HepG2 (cell line): ENCODE results near the gene LRRC3C. TPM values are rescaled to one million over a fixed set of nuclear protein-coding genes. Genes with fewer than 3 reads are reported as not detected.

Experiments
- FOXO1 ChIP-seq: sonication (generic); formaldehyde crosslinking; IDR thresholded peaks from 2 replicates; pipeline ENCODE4 v1.4.0; 2020; ENCODE audit warnings: missing genetic modification reagents
- HNF4G ChIP-seq, 2 experiments: sonication (generic) in 1 of 2; formaldehyde crosslinking in 1 of 2; IDR thresholded peaks; 2 replicates each; pipeline versions ENCODE4 v1.4.0 to v1.6.1; 2011 to 2020; ENCODE audit warnings: borderline replicate concordance in 2 of 2, low read depth in 2 of 2, mild to moderate bottlenecking in 2 of 2, low read length in 1 of 2, missing genetic modification reagents in 1 of 2, moderate library complexity in 1 of 2
- KDM2A ChIP-seq: sonication (generic); formaldehyde crosslinking; IDR thresholded peaks from 2 replicates; pipeline ENCODE4 v1.4.0; 2020; ENCODE audit warnings: low read depth, missing genetic modification reagents, borderline replicate concordance
- NPAS2 ChIP-seq: sonication (generic); formaldehyde crosslinking; IDR thresholded peaks from 2 replicates; pipeline ENCODE4 v1.8.0; 2022; ENCODE audit warnings: mild to moderate bottlenecking, missing genetic modification reagents, borderline replicate concordance
- SMARCE1 ChIP-seq: fragments of 450-650 bp; IDR thresholded peaks from 2 replicates; pipeline ENCODE4 v1.6.1; 2017; ENCODE audit warnings: borderline replicate concordance
- TGIF2 ChIP-seq: IDR thresholded peaks from 2 replicates; pipeline ENCODE4 v1.6.1; 2016; ENCODE audit warnings: control low read depth, missing compliant biosample characterization
- ZMYM2 ChIP-seq: sonication (generic); formaldehyde crosslinking; IDR thresholded peaks from 2 replicates; pipeline ENCODE4 v1.8.0; 2022; ENCODE audit warnings: mild to moderate bottlenecking, missing genetic modification reagents
- ZNF543 ChIP-seq: sonication (generic); formaldehyde crosslinking; IDR thresholded peaks from 2 replicates; pipeline ENCODE4 v1.4.0; 2020; ENCODE audit warnings: mild to moderate bottlenecking, missing genetic modification reagents
- ZNF549 ChIP-seq: sonication (generic); formaldehyde crosslinking; IDR thresholded peaks from 2 replicates; pipeline ENCODE4 v1.5.0; 2020; ENCODE audit warnings: missing genetic modification reagents
- ZNF577 ChIP-seq: sonication (generic); formaldehyde crosslinking; IDR thresholded peaks from 2 replicates; pipeline ENCODE4 v1.4.0; 2020; ENCODE audit warnings: mild to moderate bottlenecking, low read depth, missing genetic modification reagents, borderline replicate concordance
- polyA plus RNA-seq, 8 experiments: library from polyadenylated mRNA; depleted of rRNA in 3 of 8; stranded (reverse) in 7 of 8; unstranded in 1 of 8; fragments of >200 nt; fragmentation: Illumina TruSeq in 4 of 8; extraction: Trizol in 4 of 8; gene quantifications; 2 replicates each; pipeline versions ENCODE4 v1.2.1 to v1.2.3, GENCODE V29; 2011 to 2016; ENCODE audit warnings: low read depth in 4 of 8, missing spikeins in 1 of 8, mixed read lengths in 1 of 8; ENCODE audit not compliant: insufficient read depth in 1 of 8
- total RNA-seq, 5 experiments: library from RNA; depleted of rRNA; stranded (reverse); fragments of >200 nt; fragmentation: Illumina TruSeq; extraction: Trizol; gene quantifications; 2 replicates each; pipeline ENCODE4 v1.2.3, GENCODE V29; 2016; ENCODE audit warnings: low read depth in 1 of 5
- TF ChIP-seq, protein P1 (sequence below): sonication (generic); formaldehyde crosslinking; conservative IDR thresholded peaks from 2 replicates; pipeline ENCODE4 v1.4.0; 2020; ENCODE audit warnings: missing genetic modification reagents
- TF ChIP-seq, protein P2 (sequence below): sonication (generic); formaldehyde crosslinking; IDR thresholded peaks from 2 replicates; pipeline ENCODE4 v1.4.0; 2020; ENCODE audit warnings: missing genetic modification reagents
- TF ChIP-seq, protein P3 (sequence below): sonication (generic); formaldehyde crosslinking; IDR thresholded peaks from 2 replicates; pipeline ENCODE4 v1.4.0; 2020; ENCODE audit warnings: mild to moderate bottlenecking, missing genetic modification reagents
- TF ChIP-seq, protein P4 (sequence below): sonication (generic); formaldehyde crosslinking; IDR thresholded peaks from 2 replicates; pipeline ENCODE4 v1.4.0; 2020; ENCODE audit warnings: missing genetic modification reagents, mild to moderate bottlenecking, borderline replicate concordance
- TF ChIP-seq, protein P5 (sequence below): sonication (generic); formaldehyde crosslinking; IDR thresholded peaks from 2 replicates; pipeline ENCODE4 v1.4.0; 2020; ENCODE audit warnings: missing genetic modification reagents

The LRRC3C gene
- total and polyA plus RNA-seq, 2 of the 13 experiments (the other 11 are each of a cell fraction or from before 2014, with no cell fraction given): 0.17 TPM; not detected in 1

DNA sequence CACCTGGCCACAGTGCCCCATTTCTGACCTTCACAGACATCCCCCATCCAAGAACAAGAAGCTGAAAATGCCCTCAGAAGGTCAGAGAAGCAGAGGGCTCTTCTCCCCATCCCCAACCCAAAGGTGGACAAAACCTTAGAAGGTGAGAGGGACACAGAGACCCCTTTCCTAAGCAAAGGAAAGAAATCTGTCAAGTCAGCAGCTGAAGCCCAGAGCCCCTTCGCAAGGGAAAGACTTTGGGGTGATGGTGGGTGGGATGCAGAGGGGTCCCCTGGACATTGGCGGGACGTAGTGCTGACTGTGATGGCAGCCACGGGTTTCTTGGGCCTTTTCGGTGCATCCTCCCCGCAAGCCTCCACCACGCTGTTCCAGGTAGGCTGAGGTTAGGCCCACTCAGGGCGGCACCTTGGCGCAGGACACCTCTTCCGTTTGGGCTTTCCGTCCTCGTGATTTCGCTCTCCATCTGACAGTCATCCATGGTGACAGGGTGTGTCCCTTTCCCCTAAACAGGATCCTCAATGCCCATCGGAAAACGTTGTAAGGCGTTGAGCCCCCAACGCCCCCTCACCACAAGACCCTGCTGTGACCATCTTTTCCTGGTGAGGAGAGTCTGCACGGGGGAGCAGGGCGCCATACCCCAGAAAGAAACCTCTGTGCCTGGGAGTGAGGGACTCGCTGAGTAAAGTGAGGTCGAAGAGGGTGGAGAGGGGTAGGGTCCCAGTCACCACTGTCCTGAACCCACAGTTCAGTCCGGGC lies 24.6 kb downstream of the LRRC3C start (continued):
- TF ChIP-seq, protein P1, sequence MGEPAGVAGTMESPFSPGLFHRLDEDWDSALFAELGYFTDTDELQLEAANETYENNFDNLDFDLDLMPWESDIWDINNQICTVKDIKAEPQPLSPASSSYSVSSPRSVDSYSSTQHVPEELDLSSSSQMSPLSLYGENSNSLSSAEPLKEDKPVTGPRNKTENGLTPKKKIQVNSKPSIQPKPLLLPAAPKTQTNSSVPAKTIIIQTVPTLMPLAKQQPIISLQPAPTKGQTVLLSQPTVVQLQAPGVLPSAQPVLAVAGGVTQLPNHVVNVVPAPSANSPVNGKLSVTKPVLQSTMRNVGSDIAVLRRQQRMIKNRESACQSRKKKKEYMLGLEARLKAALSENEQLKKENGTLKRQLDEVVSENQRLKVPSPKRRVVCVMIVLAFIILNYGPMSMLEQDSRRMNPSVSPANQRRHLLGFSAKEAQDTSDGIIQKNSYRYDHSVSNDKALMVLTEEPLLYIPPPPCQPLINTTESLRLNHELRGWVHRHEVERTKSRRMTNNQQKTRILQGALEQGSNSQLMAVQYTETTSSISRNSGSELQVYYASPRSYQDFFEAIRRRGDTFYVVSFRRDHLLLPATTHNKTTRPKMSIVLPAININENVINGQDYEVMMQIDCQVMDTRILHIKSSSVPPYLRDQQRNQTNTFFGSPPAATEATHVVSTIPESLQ (CRISPR knock-in tag): no peak
- TF ChIP-seq, protein P2, sequence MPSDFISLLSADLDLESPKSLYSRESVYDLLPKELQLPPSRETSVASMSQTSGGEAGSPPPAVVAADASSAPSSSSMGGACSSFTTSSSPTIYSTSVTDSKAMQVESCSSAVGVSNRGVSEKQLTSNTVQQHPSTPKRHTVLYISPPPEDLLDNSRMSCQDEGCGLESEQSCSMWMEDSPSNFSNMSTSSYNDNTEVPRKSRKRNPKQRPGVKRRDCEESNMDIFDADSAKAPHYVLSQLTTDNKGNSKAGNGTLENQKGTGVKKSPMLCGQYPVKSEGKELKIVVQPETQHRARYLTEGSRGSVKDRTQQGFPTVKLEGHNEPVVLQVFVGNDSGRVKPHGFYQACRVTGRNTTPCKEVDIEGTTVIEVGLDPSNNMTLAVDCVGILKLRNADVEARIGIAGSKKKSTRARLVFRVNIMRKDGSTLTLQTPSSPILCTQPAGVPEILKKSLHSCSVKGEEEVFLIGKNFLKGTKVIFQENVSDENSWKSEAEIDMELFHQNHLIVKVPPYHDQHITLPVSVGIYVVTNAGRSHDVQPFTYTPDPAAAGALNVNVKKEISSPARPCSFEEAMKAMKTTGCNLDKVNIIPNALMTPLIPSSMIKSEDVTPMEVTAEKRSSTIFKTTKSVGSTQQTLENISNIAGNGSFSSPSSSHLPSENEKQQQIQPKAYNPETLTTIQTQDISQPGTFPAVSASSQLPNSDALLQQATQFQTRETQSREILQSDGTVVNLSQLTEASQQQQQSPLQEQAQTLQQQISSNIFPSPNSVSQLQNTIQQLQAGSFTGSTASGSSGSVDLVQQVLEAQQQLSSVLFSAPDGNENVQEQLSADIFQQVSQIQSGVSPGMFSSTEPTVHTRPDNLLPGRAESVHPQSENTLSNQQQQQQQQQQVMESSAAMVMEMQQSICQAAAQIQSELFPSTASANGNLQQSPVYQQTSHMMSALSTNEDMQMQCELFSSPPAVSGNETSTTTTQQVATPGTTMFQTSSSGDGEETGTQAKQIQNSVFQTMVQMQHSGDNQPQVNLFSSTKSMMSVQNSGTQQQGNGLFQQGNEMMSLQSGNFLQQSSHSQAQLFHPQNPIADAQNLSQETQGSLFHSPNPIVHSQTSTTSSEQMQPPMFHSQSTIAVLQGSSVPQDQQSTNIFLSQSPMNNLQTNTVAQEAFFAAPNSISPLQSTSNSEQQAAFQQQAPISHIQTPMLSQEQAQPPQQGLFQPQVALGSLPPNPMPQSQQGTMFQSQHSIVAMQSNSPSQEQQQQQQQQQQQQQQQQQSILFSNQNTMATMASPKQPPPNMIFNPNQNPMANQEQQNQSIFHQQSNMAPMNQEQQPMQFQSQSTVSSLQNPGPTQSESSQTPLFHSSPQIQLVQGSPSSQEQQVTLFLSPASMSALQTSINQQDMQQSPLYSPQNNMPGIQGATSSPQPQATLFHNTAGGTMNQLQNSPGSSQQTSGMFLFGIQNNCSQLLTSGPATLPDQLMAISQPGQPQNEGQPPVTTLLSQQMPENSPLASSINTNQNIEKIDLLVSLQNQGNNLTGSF (CRISPR knock-in tag): peak; percentile 34; the same call in 1 of the 2 replicates
- TF ChIP-seq ZNF577 (CRISPR knock-in tag) (no peak), KDM2A (CRISPR knock-in tag) (0 out of 2 replicates have a peak, but pooled peaks have one; percentile 12), ZNF543 (no peak), NPAS2 (no peak), HNF4G (IDR thresholded peaks at IDR 0.05; ENCODE audit: borderline replicate concordance, low read depth, low read length) (no peak), HNF4G (CRISPR knock-in tag; IDR thresholded peaks at IDR 0.05; ENCODE audit: borderline replicate concordance, low read depth) (no peak), ZNF549 (CRISPR knock-in tag) (no peak), FOXO1 (CRISPR knock-in tag) (no peak), ZMYM2 (CRISPR knock-in tag) (no peak), TGIF2 (CRISPR knock-in tag) (peak; percentile 27; the same call in 1 of the 2 replicates), SMARCE1 (no peak)
- TF ChIP-seq, protein P3, sequence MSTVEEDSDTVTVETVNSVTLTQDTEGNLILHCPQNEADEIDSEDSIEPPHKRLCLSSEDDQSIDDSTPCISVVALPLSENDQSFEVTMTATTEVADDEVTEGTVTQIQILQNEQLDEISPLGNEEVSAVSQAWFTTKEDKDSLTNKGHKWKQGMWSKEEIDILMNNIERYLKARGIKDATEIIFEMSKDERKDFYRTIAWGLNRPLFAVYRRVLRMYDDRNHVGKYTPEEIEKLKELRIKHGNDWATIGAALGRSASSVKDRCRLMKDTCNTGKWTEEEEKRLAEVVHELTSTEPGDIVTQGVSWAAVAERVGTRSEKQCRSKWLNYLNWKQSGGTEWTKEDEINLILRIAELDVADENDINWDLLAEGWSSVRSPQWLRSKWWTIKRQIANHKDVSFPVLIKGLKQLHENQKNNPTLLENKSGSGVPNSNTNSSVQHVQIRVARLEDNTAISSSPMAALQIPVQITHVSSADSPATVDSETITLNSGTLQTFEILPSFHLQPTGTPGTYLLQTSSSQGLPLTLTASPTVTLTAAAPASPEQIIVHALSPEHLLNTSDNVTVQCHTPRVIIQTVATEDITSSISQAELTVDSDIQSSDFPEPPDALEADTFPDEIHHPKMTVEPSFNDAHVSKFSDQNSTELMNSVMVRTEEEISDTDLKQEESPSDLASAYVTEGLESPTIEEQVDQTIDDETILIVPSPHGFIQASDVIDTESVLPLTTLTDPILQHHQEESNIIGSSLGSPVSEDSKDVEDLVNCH: no peak
- TF ChIP-seq, protein P4, sequence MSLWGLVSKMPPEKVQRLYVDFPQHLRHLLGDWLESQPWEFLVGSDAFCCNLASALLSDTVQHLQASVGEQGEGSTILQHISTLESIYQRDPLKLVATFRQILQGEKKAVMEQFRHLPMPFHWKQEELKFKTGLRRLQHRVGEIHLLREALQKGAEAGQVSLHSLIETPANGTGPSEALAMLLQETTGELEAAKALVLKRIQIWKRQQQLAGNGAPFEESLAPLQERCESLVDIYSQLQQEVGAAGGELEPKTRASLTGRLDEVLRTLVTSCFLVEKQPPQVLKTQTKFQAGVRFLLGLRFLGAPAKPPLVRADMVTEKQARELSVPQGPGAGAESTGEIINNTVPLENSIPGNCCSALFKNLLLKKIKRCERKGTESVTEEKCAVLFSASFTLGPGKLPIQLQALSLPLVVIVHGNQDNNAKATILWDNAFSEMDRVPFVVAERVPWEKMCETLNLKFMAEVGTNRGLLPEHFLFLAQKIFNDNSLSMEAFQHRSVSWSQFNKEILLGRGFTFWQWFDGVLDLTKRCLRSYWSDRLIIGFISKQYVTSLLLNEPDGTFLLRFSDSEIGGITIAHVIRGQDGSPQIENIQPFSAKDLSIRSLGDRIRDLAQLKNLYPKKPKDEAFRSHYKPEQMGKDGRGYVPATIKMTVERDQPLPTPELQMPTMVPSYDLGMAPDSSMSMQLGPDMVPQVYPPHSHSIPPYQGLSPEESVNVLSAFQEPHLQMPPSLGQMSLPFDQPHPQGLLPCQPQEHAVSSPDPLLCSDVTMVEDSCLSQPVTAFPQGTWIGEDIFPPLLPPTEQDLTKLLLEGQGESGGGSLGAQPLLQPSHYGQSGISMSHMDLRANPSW (CRISPR knock-in tag): no peak
- TF ChIP-seq, protein P5, sequence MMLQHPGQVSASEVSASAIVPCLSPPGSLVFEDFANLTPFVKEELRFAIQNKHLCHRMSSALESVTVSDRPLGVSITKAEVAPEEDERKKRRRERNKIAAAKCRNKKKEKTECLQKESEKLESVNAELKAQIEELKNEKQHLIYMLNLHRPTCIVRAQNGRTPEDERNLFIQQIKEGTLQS (CRISPR knock-in tag): no peak
